GM19452 (cell line): ENCODE data around the gene CUL4A.
"Not testable (repeated sequence)": the region's sequence is repeated elsewhere in the genome, so short reads cannot be mapped to it uniquely, and the experiment has no call there.

ENCODE experiments used
- ATAC-seq: cut with Tn5 transposase; IDR thresholded peaks from one replicate; pipeline ENCODE4 v1.9.1; 2021; ENCODE audit not compliant: unreplicated experiment

The CUL4A gene

GRCh38 chr13:113283904-113284303 is 74.5 kb downstream of the CUL4A start:
- no peak for ATAC-seq

DNA sequence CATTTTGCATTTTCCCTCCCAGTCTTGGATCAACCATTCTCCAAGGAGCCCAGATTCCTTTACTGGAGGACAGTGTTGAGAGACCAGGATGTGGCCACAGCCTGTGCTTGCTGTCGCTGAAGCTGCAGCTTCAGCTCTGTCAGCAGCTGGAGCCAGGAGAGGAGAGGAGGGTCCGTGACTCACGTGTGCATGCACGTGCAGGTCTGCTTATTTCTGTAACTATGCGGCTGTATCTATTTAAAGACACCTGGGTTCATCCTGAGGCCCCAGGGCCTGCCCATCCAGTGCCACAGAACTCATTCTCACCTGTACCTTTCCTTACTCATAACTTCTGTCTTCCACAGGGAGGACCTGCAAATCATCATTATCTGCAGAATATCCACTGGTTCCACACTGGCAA is 79.5 kb downstream of the CUL4A start:
- no peak for ATAC-seq

DNA sequence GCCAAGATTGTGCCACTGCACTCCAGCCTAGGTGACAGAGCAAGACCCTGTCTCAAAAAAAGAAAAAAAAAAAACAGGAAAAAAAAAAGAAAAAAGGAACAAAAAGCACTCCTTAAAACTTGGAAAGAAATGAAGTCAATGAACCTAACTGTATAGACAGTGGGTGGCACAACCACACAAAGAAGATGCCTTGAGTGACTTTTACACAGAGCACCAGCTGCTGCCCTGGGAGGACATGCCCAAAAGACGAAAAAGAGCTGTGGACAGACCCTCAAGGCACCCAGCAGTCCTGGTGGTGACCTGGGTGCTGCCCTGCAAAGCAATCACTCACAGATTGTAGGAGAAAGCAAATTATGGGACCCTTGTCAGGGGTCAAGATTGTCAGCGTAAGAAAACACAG is 81.7 kb downstream of the CUL4A start:
- no peak for ATAC-seq

GRCh38 chr13:113292021-113292862 is 82.8 kb downstream of the CUL4A start:
- no peak for ATAC-seq

GRCh38 chr13:113293686-113294085 is 84.3 kb downstream of the CUL4A start:
- ATAC-seq: no peak

DNA sequence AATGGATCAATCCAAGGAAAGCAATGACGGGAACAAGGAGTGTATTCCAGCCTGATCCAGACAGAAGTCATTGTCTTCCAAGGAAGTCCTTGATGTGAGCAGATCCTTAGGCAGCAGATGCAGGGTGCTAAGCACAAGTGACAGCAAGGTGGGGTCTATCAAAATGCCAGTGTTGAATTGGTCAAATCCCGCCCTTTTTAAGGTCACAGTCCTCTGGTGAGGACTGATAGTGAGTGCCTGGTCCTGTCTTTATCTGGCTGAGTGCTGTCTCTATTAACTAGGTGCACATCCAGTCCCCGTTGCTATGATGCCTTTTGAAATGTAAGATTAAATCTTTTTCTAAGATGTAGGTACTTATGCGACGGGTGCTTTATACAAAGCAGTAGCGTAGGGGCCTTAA is 86.4 kb downstream of the CUL4A start:
- no peak for ATAC-seq

GRCh38 chr13:113296823-113297369 is 87.5 kb downstream of the CUL4A start, which contains the start of gene LAMP1:
LAMP1 (plus strand) TSS chr13:113297239; CDS start chr13:113297435, 196 bp downstream.
- peak; percentile 79 for ATAC-seq

DNA sequence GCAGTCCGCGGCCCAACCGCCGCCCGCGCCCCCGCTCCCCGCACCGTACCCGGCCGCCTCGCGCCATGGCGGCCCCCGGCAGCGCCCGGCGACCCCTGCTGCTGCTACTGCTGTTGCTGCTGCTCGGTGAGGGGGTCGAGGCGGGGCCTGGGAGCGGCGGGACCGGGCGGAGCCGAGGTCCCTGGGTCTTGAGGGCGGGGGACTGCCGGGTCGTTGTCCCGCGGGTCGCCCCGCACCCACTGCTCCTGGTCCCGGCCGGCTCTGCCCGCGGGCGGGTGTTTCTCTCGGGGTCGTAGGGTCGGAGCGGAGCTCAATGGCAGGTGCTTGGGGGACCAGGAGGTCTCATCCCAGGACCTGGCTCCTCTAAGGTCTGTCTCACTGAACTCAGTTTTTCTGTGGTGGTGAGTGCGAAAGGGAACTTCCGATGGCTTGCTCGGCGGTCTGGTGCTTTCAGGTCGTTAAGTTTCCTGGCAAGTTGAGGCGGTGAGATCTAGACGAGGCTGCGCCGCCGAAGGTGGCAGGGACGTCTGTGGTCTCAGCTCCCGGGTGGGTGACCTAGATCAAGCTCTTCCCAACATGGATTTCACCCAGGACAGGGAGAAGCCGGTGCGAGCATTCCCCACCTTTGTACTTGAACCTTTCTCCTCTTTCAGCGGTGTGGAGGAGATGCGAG is 88.1 kb downstream of the CUL4A start:
- ATAC-seq: peak; percentile 37

DNA sequence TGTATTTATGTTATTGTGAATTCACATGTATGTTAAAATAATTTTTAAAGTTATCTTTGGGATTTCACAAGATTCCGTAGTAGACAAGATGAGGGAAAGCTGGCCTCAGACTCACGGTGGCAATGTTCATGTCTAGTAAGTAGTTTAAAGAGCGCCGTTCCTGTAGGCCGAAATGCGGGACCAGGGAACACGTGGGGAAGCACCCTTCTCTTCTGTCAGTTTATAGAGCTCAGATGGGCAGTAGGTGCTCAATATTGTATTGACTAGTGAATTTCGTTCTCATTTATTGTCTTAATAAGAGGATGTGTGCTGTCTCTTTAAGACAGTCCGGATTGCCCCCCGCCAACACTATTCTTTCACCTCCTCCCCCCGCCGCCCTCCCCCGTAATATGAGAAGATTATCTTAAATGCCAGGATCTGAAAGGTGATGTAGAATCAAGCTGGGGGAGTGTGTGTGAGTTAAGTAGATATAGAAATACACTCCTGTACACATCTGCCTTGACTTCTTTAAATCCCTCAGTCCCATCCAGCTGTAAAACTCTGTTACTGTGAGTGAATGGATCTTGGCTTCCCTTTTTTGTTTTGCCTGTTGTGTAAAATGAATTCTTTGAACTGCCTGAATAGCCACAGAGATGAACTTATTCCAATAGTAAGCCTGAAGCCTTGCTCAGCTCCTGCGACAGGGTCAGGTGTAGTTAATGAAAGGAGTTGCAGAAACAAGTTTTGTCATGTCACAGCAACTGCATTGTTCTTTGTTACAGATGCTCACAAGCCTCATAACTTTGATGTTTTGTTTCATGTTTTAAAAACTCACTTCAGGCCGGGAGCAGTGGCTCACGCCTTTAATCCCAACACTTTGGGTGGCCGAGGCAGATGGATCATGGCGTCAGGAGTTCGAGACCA is 88.9 kb downstream of the CUL4A start:
- no peak for ATAC-seq

- ATAC-seq: no peak
Measured at GRCh38 chr13:113299951-113300350, 90.5 kb downstream of the CUL4A start.

- no peak for ATAC-seq
Measured at GRCh38 chr13:113302986-113303385, 93.6 kb downstream of the CUL4A start.

- ATAC-seq: no peak
Measured at GRCh38 chr13:113304121-113304520, 94.7 kb downstream of the CUL4A start.

- no peak for ATAC-seq
Measured at GRCh38 chr13:113305208-113305607, 95.8 kb downstream of the CUL4A start.

- no peak for ATAC-seq
Measured at GRCh38 chr13:113307491-113307890, 98.1 kb downstream of the CUL4A start.

- ATAC-seq: no peak
Measured at GRCh38 chr13:113309473-113309872, 100.1 kb downstream of the CUL4A start.

DNA sequence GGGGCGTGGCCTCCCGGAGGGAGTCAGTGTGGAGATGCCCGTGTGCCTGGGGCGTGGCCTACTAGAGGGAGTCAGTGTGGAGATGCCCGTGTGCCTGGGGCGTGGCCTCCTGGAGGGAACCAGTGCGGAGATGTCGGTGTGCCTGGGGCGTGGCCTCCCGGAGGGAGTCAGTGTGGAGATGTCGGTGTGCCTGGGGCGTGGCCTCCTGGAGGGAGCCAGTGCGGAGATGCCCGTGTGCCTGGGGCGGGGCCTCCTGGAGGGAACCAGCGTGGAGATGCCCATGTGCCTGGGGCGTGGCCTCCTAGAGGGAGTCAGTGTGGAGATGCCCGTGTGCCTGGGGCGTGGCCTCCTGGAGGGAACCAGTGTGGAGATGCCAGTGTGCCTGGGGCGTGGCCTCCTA is 104.7 kb downstream of the CUL4A start:
- ATAC-seq: not testable (repeated sequence)

GRCh38 chr13:113314895-113315470 is 105.6 kb downstream of the CUL4A start:
- not testable (repeated sequence) for ATAC-seq

DNA sequence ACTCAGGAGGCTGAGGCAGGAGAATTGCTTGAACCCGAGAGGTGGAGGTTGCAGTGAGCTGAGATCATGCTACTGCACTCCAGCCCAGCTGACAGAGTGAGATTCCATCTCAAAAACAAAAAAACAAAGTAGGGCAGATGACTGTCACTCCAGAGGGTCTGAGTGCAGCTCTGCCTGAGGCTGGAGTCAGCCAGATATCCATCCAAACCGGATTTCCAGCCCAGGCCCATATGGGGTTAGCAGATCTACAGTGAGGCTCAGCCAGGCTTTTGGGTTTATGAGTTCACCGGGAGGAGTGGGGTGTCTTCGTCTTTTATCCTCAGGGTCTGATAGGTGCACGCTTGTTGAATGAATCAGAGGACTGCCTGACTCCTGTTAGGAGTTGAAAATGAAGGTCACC is 106.6 kb downstream of the CUL4A start:
- no peak for ATAC-seq
